HepG2 (cell line): ENCODE results near the gene PIRT.

Experiments
- FOSL1 ChIP-seq: sonication (generic); formaldehyde crosslinking; IDR thresholded peaks from 2 replicates; pipeline ENCODE4 v1.9.0; 2021; ENCODE audit warnings: missing genetic modification reagents, borderline replicate concordance
- FOXM1 ChIP-seq: sonication (generic); formaldehyde crosslinking; IDR thresholded peaks from 2 replicates; pipeline ENCODE4 v1.5.0; 2020; ENCODE audit warnings: missing genetic modification reagents
- SMC3 ChIP-seq: IDR thresholded peaks from 2 replicates; pipeline ENCODE4 v1.6.1; 2011; ENCODE audit warnings: low read length, improper control_type of control experiment
- USF2 ChIP-seq, 2 experiments: sonication (generic) in 1 of 2; formaldehyde crosslinking in 1 of 2; IDR thresholded peaks; 2 replicates each; pipeline versions ENCODE4 v1.5.1 to v1.6.1; 2011 to 2020; ENCODE audit warnings: borderline replicate concordance in 1 of 2, low read depth in 1 of 2, low read length in 1 of 2, mild to moderate bottlenecking in 1 of 2, missing genetic modification reagents in 1 of 2, moderate library complexity in 1 of 2
- ZNF138 ChIP-seq: sonication (generic); formaldehyde crosslinking; IDR thresholded peaks from 2 replicates; pipeline ENCODE4 v1.5.0; 2020; ENCODE audit warnings: mild to moderate bottlenecking, low read depth, missing genetic modification reagents

GRCh38 chr17:10843811-10844210 is 5.9 kb upstream of the PIRT start:
- no peak for TF ChIP-seq ZNF138 (CRISPR knock-in tag)
- no peak for TF ChIP-seq FOXM1
- TF ChIP-seq SMC3 = no peak
- TF ChIP-seq USF2 (IDR thresholded peaks at IDR 0.05; ENCODE audit: low read depth, low read length) = no peak
- TF ChIP-seq USF2 (CRISPR knock-in tag; IDR thresholded peaks at IDR 0.05; ENCODE audit: borderline replicate concordance) = no peak
- TF ChIP-seq FOSL1 (CRISPR knock-in tag) = no peak
